RPMI8226 (cell line): ENCODE results near the gene ESYT2.
"Not testable (repeated sequence)": the region's sequence is repeated elsewhere in the genome, so short reads cannot be mapped to it uniquely, and the experiment has no call there.

ENCODE experiments used
- DNase-seq: peaks from one replicate; pipeline ENCODE4 v3.0.0-alpha.2; 2015

Gene ESYT2

DNA sequence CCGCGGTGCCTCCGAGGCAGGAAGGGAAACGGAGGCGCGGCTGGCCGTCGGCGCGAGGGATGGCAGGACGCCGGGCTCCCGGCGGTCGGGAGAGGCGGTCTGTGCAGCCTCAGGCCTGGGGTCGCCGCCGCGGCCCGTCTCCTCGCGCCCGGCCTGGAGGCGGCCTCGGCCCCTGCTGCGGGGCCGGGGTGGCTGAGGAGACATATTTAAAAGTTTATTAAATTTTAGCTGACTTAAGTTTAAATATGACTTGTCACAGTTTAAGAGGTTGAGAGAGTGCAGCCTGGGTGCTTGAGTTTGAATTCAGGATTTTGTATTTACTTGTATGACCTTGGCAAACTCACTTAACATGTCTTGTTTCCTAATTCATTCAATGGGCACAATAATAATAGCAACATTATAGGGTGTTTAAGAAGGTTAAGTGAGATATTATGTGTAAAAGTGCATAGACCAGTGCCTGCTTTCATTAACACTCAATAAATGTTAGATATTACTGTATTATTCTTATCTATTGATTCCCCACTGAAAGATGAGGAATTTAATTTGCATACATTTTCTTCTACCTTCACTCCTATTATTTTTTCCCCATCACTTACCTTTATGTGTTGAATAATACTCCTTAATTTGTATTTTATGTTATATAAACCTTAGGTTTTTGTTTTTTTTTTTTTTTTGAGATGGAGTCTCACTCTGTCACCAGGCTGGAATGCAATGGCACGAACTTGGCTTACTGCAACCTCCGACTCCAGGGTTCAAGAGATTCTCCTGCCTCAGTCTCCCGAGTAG lies 27.8 kb upstream of the ESYT2 start:
- DNase-seq: no peak

DNA sequence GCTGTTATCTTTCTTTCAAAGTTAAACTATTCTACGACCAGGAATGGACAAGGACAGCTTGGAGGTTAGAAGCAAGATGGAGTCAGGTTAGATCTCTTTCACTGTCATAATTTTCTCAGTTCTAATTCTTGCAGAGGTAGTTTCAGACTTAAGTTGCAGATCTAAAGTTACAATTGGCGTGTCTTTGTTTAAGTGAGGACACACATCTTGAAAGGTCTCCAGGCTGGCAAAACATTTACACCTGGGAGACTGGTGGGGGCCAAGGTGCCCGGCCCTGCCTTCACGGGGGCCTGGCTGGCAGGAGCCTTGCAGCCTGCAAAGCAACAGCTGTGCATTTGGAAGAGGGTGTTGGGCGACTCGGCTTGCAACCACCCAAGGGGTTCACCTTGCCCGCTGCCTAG lies 25.4 kb upstream of the ESYT2 start:
- no peak for DNase-seq

DNA sequence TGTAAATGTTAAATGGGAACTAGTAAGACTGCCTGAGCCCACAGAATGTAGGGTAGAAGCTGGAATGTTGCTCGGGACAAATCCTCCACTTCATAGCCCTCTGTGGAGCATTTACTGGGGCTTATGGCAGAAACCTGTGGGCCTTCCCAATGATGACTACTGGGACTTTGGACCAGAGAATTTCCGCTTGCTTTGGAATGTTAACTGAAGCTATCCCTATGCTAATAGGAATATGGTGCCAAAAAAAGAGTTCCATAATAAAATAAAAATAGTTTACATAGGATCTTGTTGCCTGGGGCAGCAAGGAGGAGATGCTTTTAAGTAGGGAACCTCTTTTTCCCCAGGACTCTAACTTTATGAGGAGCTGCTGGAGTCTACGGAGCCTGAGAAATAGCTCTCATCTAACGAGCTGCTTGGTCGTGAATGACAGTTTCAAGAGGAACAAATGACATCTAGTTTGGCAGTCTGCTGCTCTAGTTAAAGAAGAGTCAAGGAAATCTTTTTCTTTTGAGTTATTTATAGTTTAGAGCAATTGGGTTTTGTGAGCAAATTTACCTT lies 21.3 kb upstream of the ESYT2 start:
- no peak for DNase-seq

DNA sequence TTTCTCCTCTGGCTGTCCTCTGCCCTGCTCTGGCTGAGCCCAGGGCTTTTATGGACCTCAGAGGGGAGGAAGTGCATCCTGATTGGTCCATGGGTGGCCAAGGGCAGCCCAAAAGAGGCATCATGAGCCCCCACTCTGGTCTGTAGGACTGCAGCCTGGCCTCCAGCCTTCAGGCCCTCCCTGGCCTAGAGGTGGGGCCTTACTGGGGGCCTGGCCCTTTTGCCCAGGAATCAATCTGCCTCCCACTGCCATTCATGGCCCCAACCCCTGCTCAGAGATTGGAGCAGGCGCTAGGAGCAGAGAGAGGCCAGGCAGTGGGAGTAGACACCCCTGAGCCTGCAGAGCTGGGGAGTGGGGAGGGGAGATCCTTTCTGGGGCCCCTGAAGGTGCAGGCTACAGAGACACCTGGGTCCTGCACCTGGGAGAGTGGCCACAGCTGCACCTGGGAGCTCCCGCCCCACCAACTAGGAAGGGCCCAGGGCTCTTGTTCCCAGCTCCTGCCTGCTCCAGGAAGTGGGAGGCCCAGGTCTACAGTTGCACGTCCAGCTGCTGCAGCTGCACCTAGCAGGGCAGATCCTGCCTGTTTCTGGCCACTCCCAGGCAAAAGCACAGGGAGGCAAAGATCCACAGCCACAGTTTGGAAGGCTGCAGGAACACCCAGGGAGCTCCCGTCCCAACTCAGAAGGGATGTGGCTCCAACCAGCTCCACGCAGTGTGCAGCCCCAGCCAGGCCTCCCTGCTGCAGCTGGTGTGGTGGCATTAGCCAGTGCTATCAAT lies 20.6 kb upstream of the ESYT2 start:
- no peak for DNase-seq

DNA sequence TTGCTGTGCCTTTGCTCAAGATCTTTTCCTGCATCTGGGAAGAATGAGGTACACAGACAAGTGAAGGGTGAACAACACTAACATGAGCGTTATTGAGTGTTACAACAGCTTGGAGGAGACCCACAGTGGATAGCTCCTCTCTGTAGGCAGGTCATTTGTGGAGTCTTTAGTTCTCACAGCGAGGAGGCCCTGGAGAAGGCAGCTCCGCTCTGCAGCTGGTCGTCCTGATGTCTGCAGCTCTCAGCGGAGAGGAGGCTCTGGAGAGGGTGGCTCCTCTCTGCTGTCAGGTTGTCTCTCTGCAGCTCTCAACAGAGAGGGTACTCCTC lies 20.1 kb upstream of the ESYT2 start:
- no peak for DNase-seq

DNA sequence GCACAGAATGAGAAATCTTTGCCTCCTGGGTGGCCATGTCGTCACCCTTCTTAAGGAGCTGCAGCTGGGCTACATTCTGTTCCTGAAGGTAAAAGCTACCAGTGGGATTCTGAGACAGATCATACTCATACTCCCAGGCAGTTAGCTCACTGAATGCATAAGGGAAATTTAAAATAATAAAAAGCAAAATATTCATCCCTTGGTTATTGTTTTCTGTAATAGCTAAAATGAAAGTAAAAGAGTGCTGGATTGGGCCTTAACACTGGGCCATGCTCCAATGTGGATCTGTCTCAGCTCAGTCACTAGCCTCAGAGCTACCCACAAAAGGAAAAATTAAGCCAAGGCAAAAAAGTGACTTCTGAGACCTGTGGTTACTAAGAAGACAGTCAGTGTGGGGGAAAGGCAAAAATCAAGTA lies 18.1 kb upstream of the ESYT2 start:
- DNase-seq: no peak

DNA sequence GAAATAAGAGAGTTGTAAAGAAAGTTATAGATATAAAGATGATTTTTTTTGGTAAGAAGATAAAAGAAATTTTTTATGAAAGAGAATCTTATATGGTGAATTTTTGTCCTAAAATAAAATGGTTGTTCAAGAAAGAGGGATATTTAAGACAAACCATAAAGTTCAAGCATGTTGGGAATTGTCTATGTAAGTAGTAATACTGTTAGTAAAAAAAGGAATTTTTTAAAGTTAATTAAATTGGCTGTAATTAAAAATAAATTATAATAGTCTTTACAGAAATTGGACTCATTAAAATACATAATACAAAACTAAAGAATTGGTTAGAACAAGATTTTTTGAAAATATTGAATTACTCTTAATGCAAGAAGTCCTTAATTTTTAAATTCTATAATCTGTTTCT lies 17.0 kb upstream of the ESYT2 start:
- no peak for DNase-seq

DNA sequence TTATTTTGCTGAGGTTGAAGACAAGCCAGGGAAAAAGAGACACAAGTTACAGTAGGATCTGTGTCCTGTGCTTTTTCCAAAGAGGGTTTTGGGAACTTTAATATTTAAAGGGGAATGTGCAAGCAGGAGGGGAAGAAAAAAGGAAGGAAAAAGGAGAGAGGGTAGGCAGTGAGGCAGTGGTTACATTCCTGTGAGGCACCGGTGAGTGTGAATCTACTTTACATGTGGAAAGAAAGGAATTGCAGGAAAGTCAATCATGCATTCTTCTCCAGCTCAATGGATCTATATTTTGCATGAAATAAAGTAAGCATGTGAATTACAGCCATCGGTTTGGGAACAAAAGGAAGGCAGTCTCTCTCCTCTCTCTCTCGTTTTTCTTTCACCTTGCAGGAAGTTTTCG lies 14.5 kb upstream of the ESYT2 start:
- DNase-seq: no peak

DNA sequence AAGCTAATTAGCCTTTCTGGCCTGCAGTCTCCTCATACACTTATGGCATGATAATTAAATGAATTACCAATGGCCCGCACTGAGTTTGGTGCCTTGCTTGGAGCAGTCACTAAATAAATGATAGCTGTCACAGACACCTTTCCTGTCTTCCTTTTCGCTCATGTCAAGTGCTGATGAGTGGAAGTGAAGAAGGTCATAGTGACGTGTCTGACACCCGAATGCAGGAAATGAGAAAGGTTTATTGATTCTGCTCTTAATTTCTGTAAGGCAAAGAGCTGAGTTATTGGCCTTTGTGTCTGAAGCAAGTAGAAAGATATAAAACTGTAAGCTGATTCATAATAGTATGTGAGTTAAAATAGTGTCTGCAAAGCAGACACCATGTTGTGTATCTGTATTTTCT lies 13.2 kb upstream of the ESYT2 start:
- DNase-seq: no peak

DNA sequence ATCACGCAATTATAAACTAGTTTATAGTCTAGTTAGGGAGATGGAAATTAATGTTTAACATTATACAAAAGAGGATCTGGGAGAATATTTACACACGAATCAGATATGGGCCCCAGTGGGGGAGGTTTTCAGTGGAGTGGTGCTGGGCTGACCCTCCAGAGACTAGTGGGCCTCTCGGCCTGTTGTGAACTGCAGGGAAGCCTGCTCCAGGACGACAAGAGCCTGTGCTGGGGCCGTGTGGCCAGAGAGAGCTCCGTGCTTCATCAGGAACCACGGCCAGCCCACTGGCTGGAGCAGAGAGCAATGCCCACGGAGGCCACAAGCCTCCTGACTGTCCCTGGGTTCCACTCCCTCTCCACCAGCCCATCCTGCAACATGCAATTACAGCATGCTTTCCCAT lies 11.3 kb upstream of the ESYT2 start:
- DNase-seq: no peak

DNA sequence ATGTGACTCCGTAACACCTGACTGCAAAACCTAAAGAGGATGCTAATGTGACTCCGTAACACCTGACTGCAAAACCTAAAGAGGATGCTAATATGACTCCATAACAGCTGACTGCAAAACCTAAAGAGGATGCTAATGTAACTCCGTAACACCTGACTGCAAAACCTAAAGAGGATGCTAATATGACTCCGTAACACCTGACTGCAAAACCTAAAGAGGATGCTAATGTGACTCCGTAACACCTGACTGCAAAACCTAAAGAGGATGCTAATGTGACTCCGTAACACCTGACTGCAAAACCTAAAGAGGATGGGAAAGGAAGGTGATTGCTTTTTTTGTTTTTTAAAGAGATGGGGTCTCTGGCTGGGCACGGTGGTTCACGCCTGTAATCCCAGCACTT lies 9.9 kb upstream of the ESYT2 start:
- not testable (repeated sequence) for DNase-seq

DNA sequence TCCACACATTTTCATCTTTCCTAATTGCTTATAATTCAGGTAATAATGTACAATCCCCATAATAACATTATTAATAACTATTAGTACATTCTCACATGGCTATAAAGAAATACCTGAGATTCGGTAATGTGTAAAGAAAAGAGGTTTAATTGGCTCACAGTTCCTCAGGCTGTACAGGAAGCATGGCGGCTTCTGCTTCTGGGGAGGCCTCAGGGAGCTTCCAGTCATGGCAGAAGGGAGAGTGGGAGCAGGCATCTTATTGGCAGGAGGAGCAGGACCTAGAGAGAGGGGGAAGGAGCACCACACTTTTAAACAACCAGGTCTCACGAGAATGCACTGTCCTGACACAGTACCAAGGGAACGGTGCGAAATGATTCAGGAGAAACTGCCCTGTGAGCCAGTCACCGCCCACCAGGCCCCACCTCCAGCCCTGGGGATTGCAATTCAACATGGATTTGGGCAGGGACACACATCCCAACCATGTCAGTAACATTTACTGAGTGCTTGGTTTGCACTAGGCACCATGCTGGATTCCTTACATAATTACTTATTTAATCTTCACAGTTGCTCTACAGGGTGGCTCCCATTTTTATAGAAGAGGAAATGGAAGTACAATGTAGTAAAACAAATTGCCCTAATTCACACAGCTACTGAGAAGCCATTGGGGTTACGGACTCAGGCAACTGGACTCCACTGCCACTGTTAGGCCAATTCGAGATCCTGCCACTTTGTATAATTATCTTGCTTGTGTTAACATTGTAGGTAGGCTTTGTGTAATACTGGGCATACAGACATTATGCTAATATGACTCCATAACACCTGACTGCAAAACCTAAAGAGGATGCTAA lies 8.7 kb upstream of the ESYT2 start:
- DNase-seq: no peak

DNA sequence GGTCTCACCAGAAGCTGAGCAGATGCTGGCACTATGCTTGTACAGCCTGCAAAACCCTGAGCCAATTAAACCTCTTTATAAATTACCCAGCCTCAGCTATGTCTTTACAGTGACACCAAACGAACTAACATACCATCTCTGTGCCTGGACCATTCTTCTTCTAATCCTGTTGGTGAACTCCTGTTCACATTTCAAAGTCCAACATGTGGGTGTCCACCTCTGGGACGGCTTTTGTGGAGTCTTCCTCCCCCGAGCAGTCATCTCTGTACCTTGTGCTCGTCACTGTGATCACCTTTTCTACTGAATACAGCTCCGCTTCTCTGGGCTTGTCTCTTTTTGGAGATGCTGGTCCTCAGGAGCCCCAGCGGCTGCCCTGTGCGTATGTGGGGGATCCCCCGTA lies 7.4 kb upstream of the ESYT2 start:
- DNase-seq: no peak

DNA sequence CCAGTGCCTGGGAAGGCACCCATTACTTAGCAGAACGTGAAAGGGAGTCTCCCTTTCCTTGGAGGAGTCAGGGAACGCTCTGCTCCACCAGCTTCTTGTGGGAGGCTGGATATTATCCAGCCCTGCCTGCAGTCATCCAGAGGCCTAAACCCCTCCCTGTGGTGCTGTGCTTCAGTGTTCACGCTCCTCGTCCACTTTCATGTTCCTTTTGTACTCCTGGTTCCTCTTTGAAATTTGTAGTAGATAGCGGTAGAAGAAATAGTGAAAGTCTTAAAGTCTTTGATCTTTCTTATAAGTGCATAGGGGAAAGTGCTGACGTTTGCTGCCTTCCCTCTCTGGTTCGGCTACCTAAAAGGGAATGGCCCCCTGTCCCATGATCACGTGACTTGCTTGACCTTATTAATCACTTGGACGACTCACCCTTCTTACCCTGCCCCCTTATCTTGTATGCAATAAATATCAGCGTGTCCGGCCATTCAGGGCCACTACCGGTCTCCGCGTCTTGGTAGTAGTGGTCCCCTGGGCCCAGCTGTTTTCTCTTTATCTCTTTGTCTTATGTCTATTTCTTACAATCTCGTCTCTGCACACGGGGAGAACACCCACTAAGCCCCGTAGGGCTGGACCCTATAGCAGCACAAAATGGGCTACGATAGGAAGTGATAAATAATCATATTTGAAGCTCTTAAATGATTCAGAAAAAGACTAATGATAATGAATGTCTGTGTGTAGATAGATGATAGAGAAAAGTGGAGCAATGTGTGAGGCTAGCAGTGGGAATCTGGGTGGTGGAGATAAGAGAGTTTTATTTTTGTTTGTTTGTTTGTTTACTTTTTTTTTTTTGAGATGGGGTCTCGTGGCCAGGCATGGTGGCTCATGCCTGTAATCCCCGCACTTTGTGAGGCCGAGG lies 5.8 kb upstream of the ESYT2 start:
- DNase-seq: no peak

DNA sequence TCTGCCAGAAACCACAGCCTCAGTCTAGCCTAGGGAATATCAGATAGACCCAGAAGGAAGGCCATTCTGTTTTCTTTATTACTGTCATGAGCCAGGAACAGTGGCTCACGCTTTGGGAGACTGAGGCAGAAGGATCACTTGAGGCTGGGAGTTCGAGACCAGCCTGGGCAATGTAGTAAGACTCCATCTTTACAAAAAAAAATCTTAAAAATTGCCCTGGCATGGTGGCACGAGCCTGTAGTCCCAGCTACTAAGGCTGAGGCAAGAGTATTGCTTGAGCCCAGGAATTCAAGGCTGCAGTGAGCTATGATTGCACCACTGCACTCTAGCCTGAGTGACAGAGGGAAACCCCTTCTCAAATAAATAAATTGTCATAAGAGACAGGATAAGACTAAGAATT lies 3.7 kb upstream of the ESYT2 start:
- no peak for DNase-seq

DNA sequence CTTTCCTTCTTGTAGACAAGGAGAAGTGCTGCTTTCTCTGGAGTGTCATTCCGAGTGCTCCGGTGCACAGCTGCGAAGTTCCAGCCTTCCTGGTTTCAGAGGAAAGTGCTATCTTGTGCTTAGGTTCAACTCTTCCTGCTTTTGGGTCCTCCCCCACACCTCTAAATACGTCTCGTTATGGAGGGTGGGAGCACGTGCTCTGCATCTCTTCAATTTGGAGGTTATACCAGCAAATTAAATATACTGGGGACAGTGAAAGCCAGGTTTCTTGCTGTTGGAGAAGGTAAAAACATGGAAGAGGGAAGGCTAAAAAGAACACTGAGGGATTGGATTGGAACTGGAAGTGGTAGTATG lies 2.4 kb upstream of the ESYT2 start:
- no peak for DNase-seq

DNA sequence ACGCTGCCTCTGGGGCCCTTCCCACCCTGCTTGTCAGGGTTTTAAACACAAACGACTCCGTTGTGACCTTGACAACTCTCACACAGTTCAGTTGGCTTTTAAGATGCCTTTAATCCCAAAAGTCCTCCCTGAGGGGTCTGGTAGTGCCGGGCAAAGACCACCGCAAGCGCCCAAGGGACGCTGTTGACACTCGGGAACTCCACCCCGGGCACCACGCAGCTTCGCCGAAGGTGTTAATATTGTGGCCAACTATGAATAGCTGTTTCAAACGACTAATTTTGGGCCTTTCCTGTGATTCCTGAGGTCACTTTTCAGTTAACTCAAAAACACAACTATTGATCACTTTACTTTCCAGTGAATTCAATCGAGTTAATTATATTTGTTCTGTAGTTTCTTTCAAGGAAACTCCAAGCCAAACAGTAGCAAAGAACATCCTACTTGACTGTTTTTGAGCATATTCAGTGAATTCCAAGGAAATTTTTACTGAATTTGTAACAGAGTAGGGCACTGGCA lies 958 bp upstream of the ESYT2 start:
- no peak for DNase-seq

DNA sequence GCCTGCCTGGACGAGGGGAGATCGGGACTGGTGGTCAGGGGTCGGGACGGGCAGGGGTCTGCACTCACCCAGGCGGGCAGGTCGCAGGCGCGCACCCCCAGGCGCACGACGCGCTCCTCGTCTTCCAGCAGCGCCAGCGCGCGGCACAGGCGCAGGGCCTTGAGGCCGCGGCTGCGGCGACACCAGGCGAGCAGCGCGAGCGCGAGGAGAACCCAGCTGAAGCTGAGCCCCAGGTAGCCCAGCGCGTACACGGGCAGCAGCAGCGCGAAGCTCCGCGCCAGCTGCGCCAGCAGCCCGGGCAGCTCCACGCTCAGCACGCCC lies 328 bp downstream of the ESYT2 start:
- peak; percentile 89 for DNase-seq

DNA sequence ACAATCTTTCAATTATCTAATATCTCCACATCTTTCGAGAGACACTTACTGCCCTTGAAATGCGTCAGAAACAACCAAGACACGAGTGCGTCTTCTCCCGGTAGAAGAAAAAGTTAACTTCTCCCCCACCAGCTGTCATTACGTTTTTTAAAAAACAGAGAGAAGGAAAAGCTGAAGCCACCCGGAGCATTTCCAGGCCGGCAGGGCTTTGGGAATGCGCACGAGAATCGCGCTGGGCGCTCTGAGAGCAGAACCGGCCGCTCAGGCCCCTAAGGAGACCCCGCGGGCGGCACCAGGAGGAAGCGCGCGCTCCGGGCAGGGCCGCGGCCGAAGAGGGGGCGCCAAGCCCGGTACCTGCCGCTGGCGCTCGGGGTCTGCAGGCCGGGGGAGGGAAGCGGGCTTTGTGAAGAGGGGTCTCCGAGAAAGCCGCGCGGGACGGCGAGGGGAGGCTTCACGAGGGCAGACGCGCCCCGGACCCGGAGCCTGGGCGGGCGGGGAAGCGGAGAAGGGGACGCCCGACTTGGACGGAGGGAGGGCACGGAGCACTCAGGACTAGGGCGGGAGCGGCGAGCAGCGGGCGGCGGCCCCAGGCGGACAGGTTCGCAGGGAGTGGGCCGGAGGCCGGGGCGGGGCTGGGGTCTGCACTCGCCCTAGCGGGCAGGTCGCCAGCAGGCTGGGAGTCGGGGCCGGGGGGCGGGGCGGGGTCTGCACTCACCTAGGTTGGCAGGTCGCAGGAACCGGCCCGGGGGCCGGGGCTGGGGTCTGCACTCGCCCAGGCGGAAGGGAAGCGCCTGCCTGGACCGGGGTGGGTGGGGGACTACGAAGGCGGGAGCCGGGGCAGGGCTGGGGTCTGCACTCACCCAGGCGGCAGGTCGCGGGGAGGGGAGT lies 932 bp downstream of the ESYT2 start:
- peak; percentile 46 for DNase-seq

DNA sequence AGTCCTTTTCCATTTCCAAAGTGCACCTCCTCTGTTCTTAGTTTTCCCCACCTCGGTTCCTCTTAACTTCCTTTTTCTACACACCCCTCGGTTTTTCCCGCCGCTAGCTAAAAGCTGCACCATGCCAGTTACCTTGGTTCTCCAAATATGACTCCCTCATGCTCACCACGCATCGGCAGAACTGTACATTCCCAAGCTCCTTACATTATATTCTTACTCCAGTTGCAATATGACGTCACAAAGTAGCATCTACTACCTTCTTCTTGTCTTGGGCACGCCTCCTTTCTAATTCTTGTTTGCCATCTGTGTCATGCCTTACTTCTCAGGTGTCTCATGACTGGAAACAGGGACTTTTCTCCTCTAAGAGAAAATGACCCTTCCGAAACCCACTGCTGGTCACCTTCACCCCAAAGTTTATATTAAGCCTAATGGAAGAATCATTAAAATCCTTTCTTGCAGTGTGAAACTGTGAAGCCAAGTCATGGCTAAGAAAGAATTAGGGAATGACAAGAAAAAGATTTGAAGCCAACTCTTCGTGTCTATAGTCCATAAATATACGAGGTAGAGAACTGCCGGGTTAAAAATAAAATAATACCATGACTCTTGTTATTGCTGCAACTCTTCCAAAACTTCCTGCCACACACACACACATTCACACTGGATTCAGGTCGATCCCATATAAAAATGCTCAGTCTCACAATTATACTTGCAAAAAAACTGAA lies 1.7 kb downstream of the ESYT2 start:
- peak; percentile 26 for DNase-seq
